Ureter (tissue), 1 donor: ENCODE data around the gene CNIH2. TPM values are rescaled to one million over a fixed set of nuclear protein-coding genes. Genes with fewer than 3 reads are reported as not detected.
"Not testable (repeated sequence)": the region's sequence is repeated elsewhere in the genome, so short reads cannot be mapped to it uniquely, and the experiment has no call there.

Experiments
- DNase-seq: peaks from one replicate; pipeline ENCODE4 v3.0.0-alpha.2; 2020; ENCODE audit warnings: low spot score
- total RNA-seq: library from RNA; stranded (reverse); gene quantifications from one replicate; pipeline ENCODE4 v1.2.4, GENCODE V29; 2023
- donor health status: DM: yes; HTN: yes; CAD: no.

CNIH2 gene
- total RNA-seq, 1 donor from 2014 or later = 2.2 TPM

DNA sequence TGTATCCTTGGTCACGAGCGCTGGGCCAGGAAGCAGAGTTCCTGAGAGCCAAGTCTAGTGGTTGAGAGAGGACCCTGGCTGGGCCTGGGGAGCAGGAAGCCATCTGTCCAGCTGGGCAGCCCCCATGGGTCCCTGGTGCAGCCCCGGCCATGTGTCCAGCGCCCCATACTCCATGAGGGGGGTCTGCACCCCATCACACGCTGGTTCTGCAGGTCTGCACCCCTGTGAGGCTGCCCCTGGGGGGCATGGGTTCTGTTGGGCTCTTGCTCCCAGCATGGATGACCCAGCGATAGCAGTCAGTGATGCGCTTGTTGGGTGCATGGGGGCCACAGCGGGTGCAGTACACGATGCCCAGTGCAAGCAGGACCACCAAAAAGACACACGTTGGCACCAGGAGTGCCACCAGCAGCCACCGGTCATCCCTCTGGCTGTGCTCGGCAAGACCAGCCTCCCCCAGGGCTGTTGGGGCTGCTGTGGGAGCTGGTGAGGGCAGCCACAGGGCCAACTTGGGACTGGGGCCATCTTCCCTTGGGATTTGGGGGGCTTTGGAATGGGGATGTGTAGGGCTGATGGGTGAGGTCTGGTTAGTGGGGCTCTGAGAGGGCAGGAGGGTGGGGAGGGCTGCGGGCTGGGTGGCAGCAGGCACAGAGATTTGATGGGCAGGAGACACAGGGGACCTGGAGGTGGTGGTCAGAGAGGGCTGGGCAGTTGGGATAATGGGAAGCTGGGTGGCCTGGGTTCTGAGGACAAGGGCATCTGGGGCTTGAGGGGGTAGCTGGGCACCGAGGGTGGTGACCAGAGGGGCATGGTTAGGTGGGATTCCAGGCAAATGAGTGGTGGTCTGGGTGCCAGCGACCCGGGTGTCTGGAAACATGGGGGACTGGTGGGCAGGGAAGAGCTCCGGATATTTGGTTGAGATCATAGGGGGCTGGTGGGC, 36.9 kb downstream of the CNIH2 start:
- no peak for DNase-seq

GRCh38 chr11:66315498-66315885, 37.5 kb downstream of the CNIH2 start:
- no peak for DNase-seq

- DNase-seq = no peak
These were observed 38.2 kb downstream of the CNIH2 start for GRCh38 chr11:66315921-66316811.

GRCh38 chr11:66316849-66317251, 38.9 kb downstream of the CNIH2 start, which contains the start of gene CD248:
Gene CD248 (minus strand): TSS chr11:66317044. CDS start chr11:66317027, 17 bp downstream.
- peak; percentile 78 for DNase-seq

- peak; percentile 72 for DNase-seq
These were observed 39.3 kb downstream of the CNIH2 start for GRCh38 chr11:66317322-66317722.

- no peak for DNase-seq
These were observed 40.0 kb downstream of the CNIH2 start for GRCh38 chr11:66317723-66318599.

- DNase-seq = no peak
These were observed 40.6 kb downstream of the CNIH2 start for GRCh38 chr11:66318600-66318970.

DNA sequence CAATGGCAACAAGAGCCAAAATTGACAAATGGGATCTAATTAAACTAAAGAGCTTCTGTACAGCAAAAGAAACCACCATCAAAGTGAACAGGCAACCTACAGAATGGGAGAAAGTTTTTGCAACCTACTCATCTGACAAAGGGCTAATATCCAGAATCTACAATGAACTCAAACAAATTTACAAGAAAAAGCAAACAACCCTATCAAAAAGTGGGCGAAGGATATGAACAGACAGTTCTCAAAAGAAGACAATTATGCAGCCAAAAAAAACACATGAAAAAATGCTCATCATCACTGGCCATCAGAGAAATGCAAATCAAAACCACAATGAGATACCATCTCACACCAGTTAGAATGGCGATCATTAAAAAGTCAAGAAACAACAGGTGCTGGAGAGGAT, 42.3 kb downstream of the CNIH2 start:
- not testable (repeated sequence) for DNase-seq

DNA sequence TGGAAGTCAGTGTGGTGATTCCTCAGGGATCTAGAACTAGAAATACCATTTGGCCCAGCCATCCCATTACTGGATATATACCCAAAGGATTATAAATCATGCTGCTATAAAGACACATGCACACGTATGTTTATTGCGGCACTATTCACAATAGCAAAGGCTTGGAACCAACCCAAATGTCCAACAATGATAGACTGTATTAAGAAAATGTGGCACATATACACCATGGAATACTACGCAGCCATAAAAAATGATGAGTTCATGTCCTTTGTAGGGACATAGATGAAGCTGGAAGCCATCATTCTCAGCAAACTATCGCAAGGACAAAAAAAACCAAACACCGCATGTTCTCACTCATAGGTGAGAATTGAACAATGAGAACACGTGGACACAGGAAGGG, 42.8 kb downstream of the CNIH2 start:
- DNase-seq = not testable (repeated sequence)

DNA sequence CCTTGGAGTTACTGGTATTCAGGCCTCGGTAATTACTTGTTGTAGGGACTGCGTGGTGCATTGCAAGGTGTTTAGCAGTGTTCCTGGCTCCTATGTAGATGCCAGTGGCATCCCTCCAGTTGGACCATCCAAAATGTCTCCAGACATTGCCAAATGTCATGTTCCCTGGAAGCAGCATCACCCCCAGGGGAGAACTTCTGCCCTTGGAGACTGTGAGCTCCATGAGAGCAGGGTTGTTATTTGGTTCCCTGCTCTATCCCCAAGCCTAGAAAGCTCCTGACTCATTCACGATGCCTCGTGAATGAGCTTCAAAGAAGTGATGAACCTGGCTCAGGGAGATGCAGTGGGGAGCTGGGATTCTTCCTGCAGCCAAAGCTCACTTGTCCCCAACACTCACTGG, 43.6 kb downstream of the CNIH2 start:
- DNase-seq = no peak

GRCh38 chr11:66322732-66323427, 44.9 kb downstream of the CNIH2 start:
- DNase-seq = no peak

GRCh38 chr11:66323684-66324083, 45.7 kb downstream of the CNIH2 start:
- DNase-seq = no peak

DNA sequence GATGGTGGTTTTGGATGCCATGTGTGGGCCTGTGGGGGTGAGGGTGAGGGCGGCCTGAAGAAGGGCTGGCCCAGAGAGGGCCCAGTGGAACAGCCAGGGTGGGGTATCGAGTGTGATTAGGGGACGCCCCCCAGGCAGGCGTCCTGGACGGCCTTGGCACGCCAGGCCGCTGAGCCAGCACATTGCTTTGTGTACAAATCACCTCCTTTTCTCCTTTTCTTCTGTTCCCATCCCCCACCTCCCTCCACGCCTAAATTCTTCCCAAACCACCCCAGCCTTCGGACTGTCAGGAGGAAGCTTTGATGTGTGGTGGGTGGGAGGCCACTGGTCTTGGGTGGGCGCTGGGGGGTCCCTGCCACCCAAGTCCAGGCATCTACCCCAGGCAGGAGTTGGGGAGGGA, 46.7 kb downstream of the CNIH2 start:
- no peak for DNase-seq

GRCh38 chr11:66325263-66325671, 47.3 kb downstream of the CNIH2 start:
- no peak for DNase-seq

- DNase-seq = peak; percentile 69
These were observed 48.5 kb downstream of the CNIH2 start for GRCh38 chr11:66326261-66327111.

DNA sequence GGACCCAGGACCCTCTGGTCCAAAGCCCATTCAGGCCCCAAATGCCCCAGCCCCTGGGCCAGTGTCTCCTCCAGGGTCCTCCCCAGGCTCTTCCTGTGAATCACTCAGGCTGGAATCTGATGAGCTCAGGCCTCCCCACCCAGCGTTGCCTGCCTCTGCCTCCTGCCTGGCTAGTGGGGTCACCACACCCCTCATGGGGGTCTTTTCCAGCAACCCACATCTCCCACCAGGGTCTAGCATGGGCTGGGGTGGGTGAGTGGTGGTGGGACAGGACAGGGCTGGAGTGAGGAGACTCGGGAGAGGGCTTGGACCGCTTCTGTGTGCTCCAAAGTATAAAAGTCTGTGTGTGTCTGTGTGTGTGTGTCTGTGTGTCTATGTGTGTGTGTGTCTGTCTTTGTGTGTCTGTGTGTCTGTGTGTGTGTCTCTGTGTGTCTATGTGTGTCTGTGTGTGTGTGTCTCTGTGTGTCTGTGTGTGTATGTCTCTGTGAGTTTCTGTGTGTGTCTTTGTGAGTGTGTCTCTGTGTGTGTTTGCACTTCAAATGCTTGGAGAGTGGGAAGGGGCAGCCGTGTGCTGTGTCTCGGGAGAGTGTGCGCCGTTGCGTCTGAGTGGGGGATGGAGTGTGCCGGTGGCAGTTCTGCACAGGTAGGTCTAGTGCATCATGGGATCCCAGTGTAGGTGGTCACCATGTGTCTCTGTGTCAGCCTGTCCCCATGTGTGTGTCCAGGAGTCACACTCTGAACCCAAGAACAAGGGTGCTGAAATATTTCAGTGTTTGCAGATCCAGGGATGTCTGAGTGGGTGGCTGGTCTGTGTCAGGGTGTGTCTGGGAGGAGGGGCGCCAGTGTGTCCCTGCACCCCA, 49.4 kb downstream of the CNIH2 start:
- no peak for DNase-seq

DNA sequence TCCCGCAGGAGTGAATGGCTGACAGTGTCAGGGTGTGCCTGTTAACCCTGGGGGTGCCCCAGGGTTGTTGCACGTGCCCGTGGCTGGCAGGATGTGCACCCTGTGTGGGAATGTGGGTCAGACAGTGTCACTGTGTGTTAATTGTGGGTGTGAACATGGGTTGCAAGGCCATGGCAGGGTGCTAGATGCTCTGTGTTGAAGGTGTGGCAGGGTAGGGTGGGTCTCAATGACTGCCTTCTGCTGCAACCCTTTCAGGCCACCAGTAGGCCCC, 50.0 kb downstream of the CNIH2 start:
- no peak for DNase-seq

- DNase-seq = peak; percentile 84
These were observed 50.5 kb downstream of the CNIH2 start for GRCh38 chr11:66328302-66329144.
